Endothelial cell of umbilical vein (primary cell): Measurements from ENCODE around the gene PELI2. TPM values are rescaled to one million over a fixed set of nuclear protein-coding genes. Genes with fewer than 3 reads are reported as not detected.

Experiments
- BruUV-seq: library from RNA; stranded (reverse); fragments of 400-500 nt; replicated peaks from 2 replicates; lab custom pipeline; 2021; lab: Mats Ljungman, UMichigan
- CTCF ChIA-PET: fragments of 300-600, 350-600 bp; sonication (Branson Sonifier 250); formaldehyde crosslinking; loops from one replicate; lab custom pipeline; 2021; ENCODE audit warnings: antibody characterized with exemption, inconsistent platforms; lab: Charles Lee
- POLR2A ChIA-PET: fragments of 300-600, 350-600 bp; sonication (Branson Sonifier 250); formaldehyde crosslinking; loops from one replicate; lab custom pipeline; 2021; ENCODE audit warnings: antibody characterized with exemption, inconsistent platforms; lab: Charles Lee
- DNase-seq: peaks from one replicate; pipeline ENCODE4 v3.0.0-alpha.2; 2011; ENCODE audit warnings: low read depth, low spot score
- FAIRE-seq: peaks from 2 replicates; lab custom pipeline; 2011; peaks lifted over from hg19 to GRCh38; lab: Jason Lieb, UNC
- H2AFZ ChIP-seq: 2 replicates; pipeline ENCODE4 v1.6.0; 2012; ENCODE audit warnings: low read depth, low read length, control low read depth, inconsistent platforms
- H3K27ac ChIP-seq: 2 replicates; pipeline ENCODE4 v1.5.1; 2011; ENCODE audit warnings: low read depth, mild to moderate bottlenecking, control low read depth, low read length, moderate library complexity; ENCODE audit not compliant: insufficient read depth
- H3K27me3 ChIP-seq, 2 experiments: 2 replicates each; pipeline versions ENCODE4 v1.6.0 to v1.6.1; 2011; ENCODE audit warnings: low read length in 2 of 2, mixed read lengths in 1 of 2; ENCODE audit not compliant: control insufficient read depth in 2 of 2, insufficient read depth in 2 of 2
- H3K36me3 ChIP-seq, 2 experiments: 2 replicates in 1 of 2; 3 replicates in 1 of 2; pipeline ENCODE4 v1.5.1; 2011; ENCODE audit warnings: low read length in 2 of 2, mild to moderate bottlenecking in 1 of 2, moderate library complexity in 1 of 2; ENCODE audit not compliant: control insufficient read depth in 2 of 2, insufficient read depth in 2 of 2; ENCODE audit errors: extremely low read depth in 1 of 2
- H3K4me1 ChIP-seq: 3 replicates; pipeline ENCODE4 v1.5.1; 2011; ENCODE audit warnings: mild to moderate bottlenecking, low read length; ENCODE audit not compliant: control insufficient read depth, insufficient read depth; ENCODE audit errors: extremely low read depth
- H3K4me2 ChIP-seq: 2 replicates; pipeline ENCODE4 v1.6.1; 2011; ENCODE audit warnings: low read length, control low read depth, mixed read lengths; ENCODE audit not compliant: insufficient read depth
- H3K4me3 ChIP-seq, 3 experiments: fragments of 200-600 bp in 1 of 3; sonication (generic), shearing (Covaris generic) in 1 of 3; replicated peaks in 1 of 3; 2 replicates each; pipeline ENCODE4 v1.5.1; 2011 to 2016; ENCODE audit warnings: control low read depth in 3 of 3, low read length in 3 of 3, mild to moderate bottlenecking in 2 of 3, inconsistent platforms in 1 of 3, low read depth in 1 of 3, moderate library complexity in 1 of 3; ENCODE audit not compliant: insufficient read depth in 1 of 3
- H3K79me2 ChIP-seq: 2 replicates; pipeline ENCODE4 v1.6.0; 2012; ENCODE audit warnings: low read length, inconsistent platforms; ENCODE audit not compliant: control insufficient read depth, insufficient read depth
- H3K9ac ChIP-seq: replicated peaks from 2 replicates; pipeline ENCODE3; 2011; ENCODE audit warnings: low read length, control low read depth; ENCODE audit not compliant: insufficient read depth; ENCODE audit errors: extremely low read depth
- H3K9me1 ChIP-seq: replicated peaks from 3 replicates; pipeline ENCODE4 v1.6.0; 2011; ENCODE audit warnings: mild to moderate bottlenecking, low read length; ENCODE audit not compliant: control insufficient read depth, insufficient read depth; ENCODE audit errors: extremely low read depth
- H3K9me3 ChIP-seq: replicated peaks from 2 replicates; pipeline ENCODE4 v1.5.1; 2012; ENCODE audit warnings: low read length, inconsistent platforms; ENCODE audit not compliant: control insufficient read depth, insufficient read depth
- H4K20me1 ChIP-seq: replicated peaks from 2 replicates; pipeline ENCODE3; 2011; ENCODE audit warnings: mild to moderate bottlenecking, low read length; ENCODE audit not compliant: control insufficient read depth, insufficient read depth; ENCODE audit errors: extremely low read depth
- EZH2 ChIP-seq: IDR thresholded peaks from 2 replicates; pipeline ENCODE4 v1.6.1; 2012; ENCODE audit warnings: borderline replicate concordance, low read depth, mild to moderate bottlenecking, moderate library complexity, low read length, inconsistent platforms; ENCODE audit not compliant: severe bottlenecking
- FOS ChIP-seq: IDR thresholded peaks from 2 replicates; pipeline ENCODE4 v1.6.1; 2011; ENCODE audit warnings: mild to moderate bottlenecking, low read length, moderate library complexity, borderline replicate concordance; ENCODE audit not compliant: insufficient read depth
- GATA2 ChIP-seq: IDR thresholded peaks from 2 replicates; pipeline ENCODE4 v1.7.0; 2011; ENCODE audit warnings: low read depth, mild to moderate bottlenecking, moderate library complexity, mixed read lengths, low read length; ENCODE audit not compliant: insufficient read length, insufficient read depth
- JUN ChIP-seq: IDR thresholded peaks from 2 replicates; pipeline ENCODE4 v1.6.1; 2011; ENCODE audit warnings: borderline replicate concordance, low read depth; ENCODE audit not compliant: insufficient read length, insufficient read depth
- MYC ChIP-seq: IDR thresholded peaks from one replicate; pipeline ENCODE4 v1.6.1; 2011; ENCODE audit warnings: mild to moderate bottlenecking, low read depth, low read length
- POLR2A ChIP-seq: IDR thresholded peaks from 2 replicates; pipeline ENCODE4 v1.6.1; 2012; ENCODE audit warnings: low read depth, mild to moderate bottlenecking, control low read depth, low read length
- POLR2AphosphoS5 ChIP-seq: IDR thresholded peaks from 2 replicates; pipeline ENCODE4 v1.6.1; 2012; ENCODE audit warnings: low read depth, mild to moderate bottlenecking, control low read depth, low read length, moderate library complexity; ENCODE audit not compliant: insufficient read depth
- dilution Hi-C: fragments of 300-500 bp; cut with MboI; formaldehyde crosslinking; loops from one replicate; pipeline ENCODE4 v1.15.0; 2019; ENCODE audit warnings: low sequenced_read_pairs; ENCODE audit not compliant: extremely low pct_ligation_motif_present
- intact Hi-C: fragments of 100-400 bp; cut with micrococcal nuclease; formaldehyde crosslinking; loops from one replicate; pipeline ENCODE4 v1.10.0; 2022
- polyA plus RNA-seq, 4 experiments: library from polyadenylated mRNA; depleted of rRNA in 3 of 4; stranded (reverse) in 3 of 4; unstranded in 1 of 4; fragments of >200 nt; gene quantifications; 2 replicates each; pipeline versions ENCODE4 v1.2.1 to v1.2.3, GENCODE V29; 2011 to 2012; ENCODE audit warnings: missing spikeins in 1 of 4
- total RNA-seq: library from RNA; stranded (reverse); gene quantifications from 2 replicates; pipeline ENCODE4 v1.2.3, GENCODE V29; 2021
- TF ChIP-seq, protein P1 (sequence below): IDR thresholded peaks from 2 replicates; pipeline ENCODE4 v1.6.1; 2011; ENCODE audit not compliant: insufficient read depth, insufficient read length
- TF ChIP-seq, protein P2 (sequence below), 2 donors: IDR thresholded peaks; 1 replicate in 1 of 2; 2 replicates in 1 of 2; pipeline ENCODE4 v1.5.1; 2011; ENCODE audit warnings: low read length in 2 of 2, mild to moderate bottlenecking in 2 of 2, moderate library complexity in 2 of 2, control low read depth in 1 of 2, inconsistent platforms in 1 of 2, low read depth in 1 of 2; ENCODE audit not compliant: insufficient read depth in 1 of 2; ENCODE audit errors: extremely low read depth in 1 of 2

The PELI2 gene
- total and polyA plus RNA-seq, 2 donors (not counting 3 experiments of a cell fraction or from before 2014, with no cell fraction given), result 11.5 to 13.0 TPM

- Histone ChIP-seq H3K27me3 (peaks cover 0 to under 1% of the 10 kb centered on the region in 2 experiments), H2AFZ (no peak overlapping the region), H3K9me1 (no peaks in the 10 kb centered on the region), H3K4me1 (peaks cover 4% of the 10 kb centered on the region), H4K20me1 (no peaks in the 10 kb centered on the region), H3K4me3 (no peak overlapping the region), H3K9me3 (no peaks in the 10 kb centered on the region), H3K27ac (no peak overlapping the region), H3K4me2 (no peak overlapping the region), H3K79me2 (peaks cover 5% of the 10 kb centered on the region), H3K36me3 (no peaks in the 10 kb centered on the region), H3K9ac (no peak overlapping the region)
- ChIA-PET CTCF (interaction anchor here (1.4 kb wide), 1 partner anchor 10 kb away, joined by 3 read pairs; no protein-coding TSS in a partner anchor), POLR2A (no interaction called here)
- FAIRE-seq (no peak), DNase-seq (no peak)
- TF ChIP-seq JUN (no peak), EZH2 (no peak), POLR2AphosphoS5 (no peak), POLR2A (no peak), MYC (no peak), FOS (no peak), GATA2 (no peak)
- TF ChIP-seq, protein P1, sequence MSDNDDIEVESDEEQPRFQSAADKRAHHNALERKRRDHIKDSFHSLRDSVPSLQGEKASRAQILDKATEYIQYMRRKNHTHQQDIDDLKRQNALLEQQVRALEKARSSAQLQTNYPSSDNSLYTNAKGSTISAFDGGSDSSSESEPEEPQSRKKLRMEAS, result no peak
- TF ChIP-seq, protein P2, sequence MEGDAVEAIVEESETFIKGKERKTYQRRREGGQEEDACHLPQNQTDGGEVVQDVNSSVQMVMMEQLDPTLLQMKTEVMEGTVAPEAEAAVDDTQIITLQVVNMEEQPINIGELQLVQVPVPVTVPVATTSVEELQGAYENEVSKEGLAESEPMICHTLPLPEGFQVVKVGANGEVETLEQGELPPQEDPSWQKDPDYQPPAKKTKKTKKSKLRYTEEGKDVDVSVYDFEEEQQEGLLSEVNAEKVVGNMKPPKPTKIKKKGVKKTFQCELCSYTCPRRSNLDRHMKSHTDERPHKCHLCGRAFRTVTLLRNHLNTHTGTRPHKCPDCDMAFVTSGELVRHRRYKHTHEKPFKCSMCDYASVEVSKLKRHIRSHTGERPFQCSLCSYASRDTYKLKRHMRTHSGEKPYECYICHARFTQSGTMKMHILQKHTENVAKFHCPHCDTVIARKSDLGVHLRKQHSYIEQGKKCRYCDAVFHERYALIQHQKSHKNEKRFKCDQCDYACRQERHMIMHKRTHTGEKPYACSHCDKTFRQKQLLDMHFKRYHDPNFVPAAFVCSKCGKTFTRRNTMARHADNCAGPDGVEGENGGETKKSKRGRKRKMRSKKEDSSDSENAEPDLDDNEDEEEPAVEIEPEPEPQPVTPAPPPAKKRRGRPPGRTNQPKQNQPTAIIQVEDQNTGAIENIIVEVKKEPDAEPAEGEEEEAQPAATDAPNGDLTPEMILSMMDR (IDR thresholded peaks at IDR 0.05; ENCODE audit: extremely low read depth in 1 of 2, insufficient read depth in 1 of 2, low read depth in 1 of 2, low read length in 2 of 2), result no peak
- BruUV-seq, result no TSS peak
- dilution Hi-C loops, result no loop called here
- intact Hi-C loops, result no loop called here
Measured at GRCh38 chr14:56126637-56126913, 8.4 kb downstream of the PELI2 start.
